Mesenchymal stem cell (in vitro differentiated cells and primary cell): ENCODE results near the gene ZFYVE9.
"Not testable (repeated sequence)": the region's sequence is repeated elsewhere in the genome, so short reads cannot be mapped to it uniquely, and the experiment has no call there.

Source experiments
- DNase-seq: peaks from one replicate; pipeline ENCODE4 v3.0.0-alpha.2; 2013
- H2AFZ ChIP-seq: one replicate; pipeline ENCODE4 v1.6.1; 2013; ENCODE audit warnings: low read depth, mild to moderate bottlenecking, control low read depth, inconsistent platforms, low read length, moderate library complexity
- H2AK5ac ChIP-seq: 2 replicates; pipeline ENCODE4 v1.6.1; 2013; ENCODE audit warnings: low read length, moderate library complexity, mild to moderate bottlenecking, inconsistent platforms; ENCODE audit not compliant: severe bottlenecking
- H2BK120ac ChIP-seq: one replicate; pipeline ENCODE4 v1.6.1; 2013; ENCODE audit warnings: low read depth, mild to moderate bottlenecking, inconsistent platforms, low read length, moderate library complexity
- H2BK12ac ChIP-seq, 2 experiments: one replicate each; pipeline ENCODE4 v1.6.1; 2013; ENCODE audit warnings: inconsistent platforms in 2 of 2, low read length in 2 of 2, mild to moderate bottlenecking in 2 of 2, moderate library complexity in 2 of 2, control low read depth in 1 of 2
- H2BK15ac ChIP-seq: one replicate; pipeline ENCODE4 v1.6.1; 2013; ENCODE audit warnings: mild to moderate bottlenecking, low read depth, inconsistent platforms; ENCODE audit not compliant: poor library complexity, severe bottlenecking
- H2BK5ac ChIP-seq: 2 replicates; pipeline ENCODE4 v1.6.1; 2013; ENCODE audit warnings: low read depth, mild to moderate bottlenecking, low read length, control low read depth, inconsistent platforms; ENCODE audit not compliant: poor library complexity, severe bottlenecking
- H3K14ac ChIP-seq, 2 experiments: one replicate each; pipeline ENCODE4 v1.6.1; 2013; ENCODE audit warnings: inconsistent platforms in 2 of 2, low read length in 2 of 2, control low read depth in 1 of 2, mild to moderate bottlenecking in 1 of 2, moderate library complexity in 1 of 2
- H3K18ac ChIP-seq, 2 experiments: one replicate each; pipeline ENCODE4 v1.6.1; 2013; ENCODE audit warnings: inconsistent platforms in 2 of 2, low read length in 2 of 2, control low read depth in 1 of 2, low read depth in 1 of 2, mild to moderate bottlenecking in 1 of 2
- H3K23ac ChIP-seq, 2 experiments: one replicate each; pipeline ENCODE4 v1.6.1; 2013; ENCODE audit warnings: inconsistent platforms in 2 of 2, low read length in 2 of 2, mild to moderate bottlenecking in 2 of 2, moderate library complexity in 2 of 2, control low read depth in 1 of 2
- H3K27ac ChIP-seq: 2 replicates; pipeline ENCODE4 v1.5.1; 2013; ENCODE audit warnings: mild to moderate bottlenecking, moderate library complexity, low read length, control low read depth, inconsistent platforms; ENCODE audit not compliant: poor library complexity, severe bottlenecking
- H3K27me3 ChIP-seq, 2 experiments: 2 replicates each; pipeline versions ENCODE4 v1.6.1 to v1.7.0; 2013; ENCODE audit warnings: low read length in 2 of 2, mild to moderate bottlenecking in 2 of 2, moderate library complexity in 2 of 2, control low read depth in 1 of 2, inconsistent platforms in 1 of 2; ENCODE audit not compliant: control insufficient read depth in 1 of 2, insufficient read depth in 1 of 2
- H3K36me3 ChIP-seq, 2 experiments: 2 replicates each; pipeline versions ENCODE4 v1.6.1 to v1.7.0; 2013; ENCODE audit warnings: low read length in 2 of 2, control low read depth in 1 of 2, inconsistent platforms in 1 of 2, low read depth in 1 of 2, mild to moderate bottlenecking in 1 of 2; ENCODE audit not compliant: insufficient read depth in 2 of 2, control insufficient read depth in 1 of 2
- H3K4ac ChIP-seq, 2 experiments: one replicate each; pipeline ENCODE4 v1.6.1; 2013; ENCODE audit warnings: inconsistent platforms in 2 of 2, low read length in 2 of 2, mild to moderate bottlenecking in 2 of 2, moderate library complexity in 2 of 2, control low read depth in 1 of 2, low read depth in 1 of 2
- H3K4me1 ChIP-seq: 2 replicates; pipeline ENCODE4 v1.6.1; 2013; ENCODE audit warnings: low read depth, low read length, control low read depth; ENCODE audit not compliant: control insufficient read depth, insufficient read depth
- H3K4me2 ChIP-seq: 2 replicates; pipeline ENCODE4 v1.6.1; 2013; ENCODE audit warnings: low read length, mild to moderate bottlenecking, inconsistent platforms; ENCODE audit not compliant: poor library complexity, severe bottlenecking
- H3K4me3 ChIP-seq, 2 experiments: 2 replicates each; pipeline versions ENCODE4 v1.5.1 to v1.7.0; 2013; ENCODE audit warnings: low read length in 2 of 2, mild to moderate bottlenecking in 2 of 2, control low read depth in 1 of 2, low read depth in 1 of 2; ENCODE audit not compliant: insufficient read depth in 1 of 2
- H3K79me1 ChIP-seq: replicated peaks from 2 replicates; pipeline ENCODE4 v1.6.1; 2013; ENCODE audit warnings: mild to moderate bottlenecking, control low read depth, low read length, inconsistent platforms; ENCODE audit not compliant: poor library complexity, severe bottlenecking
- H3K9ac ChIP-seq: 2 replicates; pipeline ENCODE4 v1.7.0; 2013; ENCODE audit warnings: mild to moderate bottlenecking, low read length, moderate library complexity
- H3K9me3 ChIP-seq: 2 replicates; pipeline ENCODE4 v1.7.0; 2013; ENCODE audit warnings: mild to moderate bottlenecking, low read length; ENCODE audit not compliant: control insufficient read depth
- H4K8ac ChIP-seq: one replicate; pipeline ENCODE4 v1.6.1; 2013; ENCODE audit warnings: inconsistent platforms, mild to moderate bottlenecking, low read length, moderate library complexity
- H4K91ac ChIP-seq: one replicate; pipeline ENCODE4 v1.6.1; 2013; ENCODE audit warnings: mild to moderate bottlenecking, low read length, inconsistent platforms
- WGBS: methylation state at CpG from one replicate; pipeline ENCODE4 v1.1.7; 2013; ENCODE audit warnings: mixed read lengths; 5-methylcytosine and 5-hydroxymethylcytosine counted together

ZFYVE9 gene

GRCh38 chr1:52180176-52180575, 38.3 kb downstream of the ZFYVE9 start:
- Histone ChIP-seq H3K18ac (no peak overlapping the region), H3K23ac (no peak overlapping the region), H3K27me3 (no peaks in the 10 kb centered on the region), H2AFZ (no peak overlapping the region), H3K36me3 (no peaks in the 10 kb centered on the region), H3K4me2 (no peak overlapping the region), H3K4me1 (no peaks in the 10 kb centered on the region), H3K4me3 (no peak overlapping the region), H2BK15ac (no peak overlapping the region), H3K27ac (no peak overlapping the region), H2BK12ac (no peak overlapping the region), H2AK5ac (no peak overlapping the region), H3K14ac (no peak overlapping the region), H3K4ac (no peak overlapping the region), H2BK120ac (no peak overlapping the region), H2BK5ac (no peak overlapping the region), H3K79me1 (peaks cover 3% of the 10 kb centered on the region), H4K91ac (no peak overlapping the region), H3K9me3 (no peaks in the 10 kb centered on the region), H3K9ac (no peak overlapping the region), H4K8ac (no peak overlapping the region)
- no peak for DNase-seq
- 78% methylated on average over 3 of the region's 3 CpGs for WGBS

- H2BK5ac ChIP-seq, H3K36me3 ChIP-seq, H3K9me3 ChIP-seq, H2BK15ac ChIP-seq, H3K4me2 ChIP-seq, H3K14ac ChIP-seq, H2BK12ac ChIP-seq, H3K4me3 ChIP-seq, DNase-seq, H2AK5ac ChIP-seq, H2AFZ ChIP-seq, H3K79me1 ChIP-seq, H3K4ac ChIP-seq, H3K27ac ChIP-seq, H3K23ac ChIP-seq, H4K91ac ChIP-seq, H3K9ac ChIP-seq, H3K27me3 ChIP-seq, H3K4me1 ChIP-seq, H2BK120ac ChIP-seq, H3K18ac ChIP-seq, H4K8ac ChIP-seq: not testable (repeated sequence)
- WGBS = 99% methylated on average over 28 of the region's 36 CpGs
Measured at GRCh38 chr1:52181759-52182158, 39.9 kb downstream of the ZFYVE9 start.

- not testable (repeated sequence) for H3K36me3 ChIP-seq, H2AFZ ChIP-seq, H2AK5ac ChIP-seq, H2BK15ac ChIP-seq, H3K4ac ChIP-seq, DNase-seq, H3K27ac ChIP-seq, H4K8ac ChIP-seq, H3K14ac ChIP-seq, H2BK12ac ChIP-seq, H3K9me3 ChIP-seq, H4K91ac ChIP-seq, H2BK120ac ChIP-seq, H3K23ac ChIP-seq, H3K27me3 ChIP-seq, H3K4me2 ChIP-seq, H3K4me1 ChIP-seq, H2BK5ac ChIP-seq, H3K4me3 ChIP-seq, H3K79me1 ChIP-seq, H3K18ac ChIP-seq, H3K9ac ChIP-seq
- 60% methylated on average over 1 of the region's 5 CpGs for WGBS
Measured at GRCh38 chr1:52182328-52182727, 40.4 kb downstream of the ZFYVE9 start.

- no peaks in the 10 kb centered on the region for H3K4me1 ChIP-seq
- H4K91ac ChIP-seq = no peak overlapping the region
- no peak overlapping the region for H3K4ac ChIP-seq
- H3K14ac ChIP-seq = no peak overlapping the region
- H2BK12ac ChIP-seq = no peak overlapping the region
- no peak overlapping the region for H2BK15ac ChIP-seq
- H3K79me1 ChIP-seq = peaks cover 3% of the 10 kb centered on the region
- H2BK120ac ChIP-seq = no peak overlapping the region
- no peak overlapping the region for H2AK5ac ChIP-seq
- no peaks in the 10 kb centered on the region for H3K27me3 ChIP-seq
- H3K18ac ChIP-seq = no peak overlapping the region
- H4K8ac ChIP-seq = no peak overlapping the region
- no peak overlapping the region for H3K4me3 ChIP-seq
- 92% methylated on average over 2 of the region's 3 CpGs for WGBS
- no peaks in the 10 kb centered on the region for H3K36me3 ChIP-seq
- no peak overlapping the region for H2BK5ac ChIP-seq
- H3K4me2 ChIP-seq = no peak overlapping the region
- H3K9me3 ChIP-seq = no peaks in the 10 kb centered on the region
- no peak overlapping the region for H3K23ac ChIP-seq
- DNase-seq = no peak
- H3K27ac ChIP-seq = no peak overlapping the region
- H3K9ac ChIP-seq = no peak overlapping the region
- H2AFZ ChIP-seq = no peak overlapping the region
Measured at GRCh38 chr1:52182874-52183400, 41.0 kb downstream of the ZFYVE9 start.
